Sigmoid colon (tissue), 7 donors: ENCODE results near the gene COL4A1. TPM values are rescaled to one million over a fixed set of nuclear protein-coding genes. Genes with fewer than 3 reads are reported as not detected.
A peak's percentile ranks its signal among the peaks of the same experiment; 100 is the strongest.

Experiments used
- DNase-seq: peaks from one replicate; pipeline ENCODE4 v3.0.0-alpha.2; 2019
- H3K27ac ChIP-seq, 4 donors: fragments of 200-600 bp; sonication (generic); one replicate each; pipeline ENCODE4 v1.5.1; 2016 to 2019; ENCODE audit warnings: mild to moderate bottlenecking in 1 of 4
- H3K27me3 ChIP-seq, 3 donors: fragments of 200-600 bp; sonication (generic); one replicate each; pipeline ENCODE4 v1.5.1; 2019; ENCODE audit warnings: mild to moderate bottlenecking in 1 of 3
- H3K36me3 ChIP-seq, 4 donors: fragments of 200-600 bp; sonication (generic); one replicate each; pipeline ENCODE4 v1.5.1; 2016 to 2019
- H3K4me1 ChIP-seq, 4 donors: fragments of 200-600 bp; sonication (generic); one replicate each; pipeline ENCODE4 v1.5.1; 2017 to 2019
- H3K4me3 ChIP-seq, 4 donors: fragments of 200-600 bp; sonication (generic); one replicate each; pipeline ENCODE4 v1.5.1; 2017 to 2019; ENCODE audit warnings: mild to moderate bottlenecking in 2 of 4, moderate library complexity in 1 of 4
- H3K9me3 ChIP-seq, 4 donors: fragments of 200-600 bp in 3 of 4; sonication (generic) in 3 of 4; one replicate each; pipeline versions ENCODE4 v1.5.1 to v1.6.1; 2013 to 2019
- EP300 ChIP-seq, 4 donors: sonication (generic); formaldehyde crosslinking; IDR thresholded peaks; one replicate each; pipeline ENCODE4 v1.6.1; 2017; ENCODE audit warnings: antibody characterized with exemption in 4 of 4
- POLR2A ChIP-seq, 2 donors: fragments of 450-650 bp; IDR thresholded peaks; one replicate each; pipeline ENCODE4 v1.6.1; 2016; ENCODE audit warnings: antibody characterized with exemption in 2 of 2, mild to moderate bottlenecking in 2 of 2, moderate library complexity in 2 of 2
- POLR2AphosphoS5 ChIP-seq, 4 donors: sonication (generic); formaldehyde crosslinking; IDR thresholded peaks; one replicate each; pipeline ENCODE4 v1.6.1; 2017; ENCODE audit warnings: antibody characterized with exemption in 4 of 4
- WGBS, 2 donors: extraction: QIAGEN DNeasy Blood & Tissue Kit; methylation state at CpG; one replicate each; pipeline ENCODE4 v1.1.7; 2013; 5-methylcytosine and 5-hydroxymethylcytosine counted together
- intact Hi-C: fragments of 100-400 bp; cut with DNase I; formaldehyde crosslinking; loops from one replicate; pipeline ENCODE4 v1.15.1; 2023
- polyA plus RNA-seq, 3 donors: library from polyadenylated mRNA; stranded (reverse); fragments of 200-250 nt; gene quantifications; one replicate each; pipeline ENCODE4 v1.2.3, GENCODE V29; 2013
- total RNA-seq, 4 donors: library from RNA; depleted of rRNA; stranded (reverse); fragments of >200 nt; gene quantifications; one replicate each; pipeline ENCODE4 v1.1.0, GENCODE V29; 2016
- TF ChIP-seq, protein P1 (sequence below), 4 experiments: fragments of 450-650 bp in 3 of 4; fragments of 200-600 bp in 1 of 4; IDR thresholded peaks; one replicate each; pipeline ENCODE4 v1.5.1; 2016 to 2019; ENCODE audit warnings: antibody characterized with exemption in 4 of 4, mild to moderate bottlenecking in 3 of 4, moderate library complexity in 2 of 4
- donor health status: healthy with polysubstance abuse.
- donor health status: Bipolar disorder and iron deficiency.
- donor health status: healthy.

The COL4A1 gene
- total and polyA plus RNA-seq, 7 donors, result 9.2 to 598 (median 235) TPM

DNA sequence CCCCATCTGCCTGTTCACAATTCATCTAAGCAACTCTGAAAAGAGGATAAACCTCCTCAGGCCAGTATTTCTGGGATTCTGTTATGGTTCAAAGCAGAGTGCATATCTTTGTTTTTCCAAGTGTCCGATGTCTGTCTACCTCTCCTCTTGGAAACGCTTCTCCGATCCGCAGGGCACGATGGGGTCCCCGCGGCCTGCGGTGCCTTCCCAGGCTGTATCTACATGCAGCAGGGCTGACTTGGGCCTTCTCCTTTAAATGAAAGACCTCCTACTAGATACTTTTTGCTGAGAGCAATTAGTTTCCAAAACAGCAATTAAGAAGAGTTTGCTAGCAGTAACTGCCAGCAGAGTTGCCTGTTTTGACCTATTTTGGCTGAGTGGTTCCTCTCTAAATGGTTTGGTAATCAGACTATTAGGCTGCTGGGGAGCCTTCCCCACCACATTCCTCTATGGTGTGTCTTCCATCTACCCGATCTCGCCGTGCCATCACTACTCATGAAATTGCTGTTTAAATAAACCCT is 23.6 kb upstream of the COL4A1 start:
- DNase-seq, result peak; percentile 66
- no peak for TF ChIP-seq POLR2A (IDR thresholded peaks at IDR 0.05)
- TF ChIP-seq, protein P1, sequence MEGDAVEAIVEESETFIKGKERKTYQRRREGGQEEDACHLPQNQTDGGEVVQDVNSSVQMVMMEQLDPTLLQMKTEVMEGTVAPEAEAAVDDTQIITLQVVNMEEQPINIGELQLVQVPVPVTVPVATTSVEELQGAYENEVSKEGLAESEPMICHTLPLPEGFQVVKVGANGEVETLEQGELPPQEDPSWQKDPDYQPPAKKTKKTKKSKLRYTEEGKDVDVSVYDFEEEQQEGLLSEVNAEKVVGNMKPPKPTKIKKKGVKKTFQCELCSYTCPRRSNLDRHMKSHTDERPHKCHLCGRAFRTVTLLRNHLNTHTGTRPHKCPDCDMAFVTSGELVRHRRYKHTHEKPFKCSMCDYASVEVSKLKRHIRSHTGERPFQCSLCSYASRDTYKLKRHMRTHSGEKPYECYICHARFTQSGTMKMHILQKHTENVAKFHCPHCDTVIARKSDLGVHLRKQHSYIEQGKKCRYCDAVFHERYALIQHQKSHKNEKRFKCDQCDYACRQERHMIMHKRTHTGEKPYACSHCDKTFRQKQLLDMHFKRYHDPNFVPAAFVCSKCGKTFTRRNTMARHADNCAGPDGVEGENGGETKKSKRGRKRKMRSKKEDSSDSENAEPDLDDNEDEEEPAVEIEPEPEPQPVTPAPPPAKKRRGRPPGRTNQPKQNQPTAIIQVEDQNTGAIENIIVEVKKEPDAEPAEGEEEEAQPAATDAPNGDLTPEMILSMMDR (IDR thresholded peaks at IDR 0.05), result no peak
- no peak for TF ChIP-seq EP300 (IDR thresholded peaks at IDR 0.05)
- TF ChIP-seq POLR2AphosphoS5 (IDR thresholded peaks at IDR 0.05), result peak in 1 of 4 donors; percentile 7
- Histone ChIP-seq H3K27ac (peak overlapping the region; percentile 88 to 100 (median 94)), H3K4me1 (peaks cover 0 to 99% (median 96%) of the 10 kb centered on the region in 4 donors), H3K27me3 (no peaks in the 10 kb centered on the region), H3K4me3 (peak overlapping the region in 3 of 4 donors; percentile 19 to 22 (median 20)), H3K9me3 (no peaks in the 10 kb centered on the region), H3K36me3 (no peaks in the 10 kb centered on the region)
- WGBS, 2 donors, result 85 to 86% methylated on average over 11 of the region's 11 CpGs
- intact Hi-C loops, result no loop called here

DNA sequence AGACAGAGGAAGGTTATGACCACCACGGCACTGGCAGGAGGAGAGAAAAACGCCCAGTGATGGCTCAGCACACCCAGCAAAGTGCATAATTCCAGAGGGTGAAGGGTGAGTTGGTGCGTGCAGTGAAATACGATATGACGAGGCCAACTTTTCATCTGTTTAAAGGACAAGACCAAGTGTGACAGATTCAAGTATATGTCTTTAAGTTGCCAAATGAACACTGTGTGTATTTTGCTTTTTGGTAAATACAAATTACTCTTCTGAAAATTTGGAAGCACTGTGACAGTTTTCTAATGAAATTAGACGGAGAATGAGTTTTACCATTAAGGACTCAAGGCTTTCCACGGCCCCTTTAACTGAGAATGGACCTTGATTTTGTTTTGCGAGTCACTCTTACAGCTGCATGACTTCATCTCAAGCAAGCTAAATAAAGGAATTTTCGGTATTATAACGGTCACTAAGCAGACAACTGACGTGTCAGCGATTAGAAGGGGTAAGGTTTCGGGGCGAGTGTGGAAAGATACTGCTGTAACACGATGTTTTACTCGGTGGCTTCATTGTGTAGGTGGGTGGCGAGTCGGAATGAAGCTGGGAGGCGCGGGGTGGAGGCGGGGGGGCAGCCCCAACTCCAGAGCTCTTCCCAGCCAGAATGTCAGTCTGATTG is 23.0 kb upstream of the COL4A1 start:
- intact Hi-C loops, result no loop called here
- Histone ChIP-seq H3K27me3 (no peaks in the 10 kb centered on the region), H3K9me3 (no peaks in the 10 kb centered on the region), H3K4me1 (peaks cover 0 to 100% (median 97%) of the 10 kb centered on the region in 4 donors), H3K36me3 (no peaks in the 10 kb centered on the region), H3K27ac (peak overlapping the region; percentile 88 to 100 (median 94)), H3K4me3 (peak overlapping the region in 3 of 4 donors; percentile 19 to 22 (median 20))
- peak in 2 of 4 donors; percentile 5 to 42 for TF ChIP-seq POLR2AphosphoS5 (IDR thresholded peaks at IDR 0.05)
- TF ChIP-seq, protein P1 (IDR thresholded peaks at IDR 0.05), result no peak
- WGBS, 2 donors, result 80 to 86% methylated on average over 21 of the region's 21 CpGs
- DNase-seq, result peak; percentile 63

DNA sequence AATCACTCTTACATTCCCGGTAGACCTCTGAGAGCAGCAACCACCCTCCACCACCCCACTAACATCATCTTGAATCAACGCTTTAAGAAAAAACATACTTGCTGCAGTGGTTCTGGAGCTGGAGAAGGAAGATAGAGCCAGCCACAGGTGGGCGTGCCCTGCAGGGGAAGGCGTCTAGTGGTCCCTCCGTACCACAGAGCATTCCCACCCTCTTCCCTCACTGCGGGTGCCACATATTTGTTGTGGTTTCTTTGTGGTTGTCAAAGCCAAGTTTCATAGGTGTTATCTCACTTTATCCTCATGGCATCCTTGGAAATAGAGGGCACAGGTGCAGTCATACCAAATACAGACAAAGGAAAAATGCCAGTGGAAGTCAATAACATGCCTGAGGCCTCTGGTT is 22.3 kb upstream of the COL4A1 start:
- DNase-seq, result peak; percentile 52
- TF ChIP-seq POLR2A (IDR thresholded peaks at IDR 0.05) (no peak), POLR2AphosphoS5 (IDR thresholded peaks at IDR 0.05) (no peak), EP300 (IDR thresholded peaks at IDR 0.05) (no peak)
- TF ChIP-seq, protein P1 (IDR thresholded peaks at IDR 0.05), result no peak
- no peaks in the 10 kb centered on the region for H3K9me3 ChIP-seq
- no peaks in the 10 kb centered on the region for H3K27me3 ChIP-seq
- peaks cover 0 to 100% (median 97%) of the 10 kb centered on the region in 4 donors for H3K4me1 ChIP-seq
- 84 to 91% methylated on average over 6 of the region's 6 CpGs for WGBS, 2 donors
- no peaks in the 10 kb centered on the region for H3K36me3 ChIP-seq
- no peak overlapping the region for H3K4me3 ChIP-seq
- H3K27ac ChIP-seq, result peak overlapping the region; percentile 88 to 100 (median 94)
- intact Hi-C loops, result no loop called here

DNA sequence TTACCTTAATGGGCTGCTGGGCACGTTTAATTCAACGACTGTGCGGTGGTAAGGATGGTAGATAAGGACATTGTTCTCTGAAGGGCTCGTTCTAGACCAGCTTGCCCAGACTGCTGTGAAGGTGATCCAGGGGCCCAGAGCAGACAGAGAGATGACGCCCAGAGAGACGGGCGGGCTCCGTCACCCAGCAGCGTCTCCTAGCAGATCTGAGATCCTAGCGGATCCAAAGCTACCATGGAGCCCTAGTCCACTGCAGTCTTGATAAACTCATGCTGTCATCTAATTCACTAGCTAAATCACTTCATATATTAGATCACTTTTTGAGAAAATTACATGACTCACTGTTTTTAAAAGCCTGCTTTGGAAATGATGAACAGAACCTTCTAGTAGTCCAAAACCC is 21.6 kb upstream of the COL4A1 start:
- peak overlapping the region; percentile 88 to 100 (median 94) for H3K27ac ChIP-seq
- H3K27me3 ChIP-seq, result no peaks in the 10 kb centered on the region
- 90 to 93% methylated on average over 10 of the region's 10 CpGs for WGBS, 2 donors
- DNase-seq, result peak; percentile 52
- TF ChIP-seq, protein P1 (IDR thresholded peaks at IDR 0.05), result no peak
- TF ChIP-seq POLR2AphosphoS5 (IDR thresholded peaks at IDR 0.05) (peak in 2 of 4 donors; percentile 7 to 35), EP300 (IDR thresholded peaks at IDR 0.05) (no peak), POLR2A (IDR thresholded peaks at IDR 0.05) (no peak)
- intact Hi-C loops, result no loop called here
- H3K4me1 ChIP-seq, result peaks cover 0 to 100% (median 97%) of the 10 kb centered on the region in 4 donors
- H3K36me3 ChIP-seq, result no peaks in the 10 kb centered on the region
- no peaks in the 10 kb centered on the region for H3K9me3 ChIP-seq
- H3K4me3 ChIP-seq, result no peak overlapping the region
